Measurements from ENCODE around the gene RBM19. TPM values are rescaled to one million over a fixed set of nuclear protein-coding genes. Genes with fewer than 3 reads are reported as not detected.

RBM19 gene
- total RNA-seq, 1 experiment from 2014 or later, result 35.7 TPM

- H3K4me3 ChIP-seq (ENCODE audit: low read depth, low read length), result no peak overlapping the region
- Mint-ChIP-seq H3K27me3 (ENCODE audit: insufficient read depth, unreplicated experiment) (no peaks in the 10 kb centered on the region), H3K36me3 (ENCODE audit: insufficient read depth, unreplicated experiment) (no peaks in the 10 kb centered on the region), H3K9me3 (ENCODE audit: unreplicated experiment) (no peaks in the 10 kb centered on the region), H3K27ac (ENCODE audit: unreplicated experiment) (no peak overlapping the region), H3K4me3 (ENCODE audit: unreplicated experiment) (no peak overlapping the region), H3K4me1 (ENCODE audit: low read depth, unreplicated experiment) (no peaks in the 10 kb centered on the region)
- TF ChIP-seq, protein P1, sequence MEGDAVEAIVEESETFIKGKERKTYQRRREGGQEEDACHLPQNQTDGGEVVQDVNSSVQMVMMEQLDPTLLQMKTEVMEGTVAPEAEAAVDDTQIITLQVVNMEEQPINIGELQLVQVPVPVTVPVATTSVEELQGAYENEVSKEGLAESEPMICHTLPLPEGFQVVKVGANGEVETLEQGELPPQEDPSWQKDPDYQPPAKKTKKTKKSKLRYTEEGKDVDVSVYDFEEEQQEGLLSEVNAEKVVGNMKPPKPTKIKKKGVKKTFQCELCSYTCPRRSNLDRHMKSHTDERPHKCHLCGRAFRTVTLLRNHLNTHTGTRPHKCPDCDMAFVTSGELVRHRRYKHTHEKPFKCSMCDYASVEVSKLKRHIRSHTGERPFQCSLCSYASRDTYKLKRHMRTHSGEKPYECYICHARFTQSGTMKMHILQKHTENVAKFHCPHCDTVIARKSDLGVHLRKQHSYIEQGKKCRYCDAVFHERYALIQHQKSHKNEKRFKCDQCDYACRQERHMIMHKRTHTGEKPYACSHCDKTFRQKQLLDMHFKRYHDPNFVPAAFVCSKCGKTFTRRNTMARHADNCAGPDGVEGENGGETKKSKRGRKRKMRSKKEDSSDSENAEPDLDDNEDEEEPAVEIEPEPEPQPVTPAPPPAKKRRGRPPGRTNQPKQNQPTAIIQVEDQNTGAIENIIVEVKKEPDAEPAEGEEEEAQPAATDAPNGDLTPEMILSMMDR (IDR thresholded peaks at IDR 0.05; ENCODE audit: insufficient read depth in 1 of 2, low read depth in 1 of 2, low read length in 1 of 2, severe bottlenecking in 1 of 2, unreplicated experiment in 1 of 2), result peak in 1 of 2 experiments; percentile 18
- no peaks in the 10 kb centered on the region for H3K36me3 ChIP-seq (ENCODE audit: control insufficient read depth, insufficient read depth, low read length)
- H3K27me3 ChIP-seq (replicated peaks; ENCODE audit: control insufficient read depth, insufficient read depth, low read length), result no peaks in the 10 kb centered on the region
- DNase-seq, result no peak
- no TSS peak for BruUV-seq (replicated peaks)
- CTCF ChIA-PET, result interaction anchor here (0.8 kb wide), 1 partner anchor 108 kb away, joined by 5 read pairs; no protein-coding TSS in a partner anchor
- no peaks in the 10 kb centered on the region for H3K4me1 ChIP-seq
- intact Hi-C loops (cut with micrococcal nuclease; ENCODE audit: unreplicated experiment), result no loop called here
- no peaks in the 10 kb centered on the region for H3K9me3 ChIP-seq
- POLR2A ChIA-PET, result no interaction called here
Observed at GRCh38 chr12:113826805-113827538, 139.2 kb downstream of the RBM19 start.

- no peaks in the 10 kb centered on the region for H3K9me3 Mint-ChIP-seq (ENCODE audit: unreplicated experiment)
- DNase-seq, result no peak
- ChIA-PET POLR2A (no interaction called here), CTCF (no interaction called here)
- TF ChIP-seq, protein P1 (IDR thresholded peaks at IDR 0.05; ENCODE audit: insufficient read depth in 1 of 2, low read depth in 1 of 2, low read length in 1 of 2, severe bottlenecking in 1 of 2, unreplicated experiment in 1 of 2), result no peak
- H3K36me3 Mint-ChIP-seq (ENCODE audit: insufficient read depth, unreplicated experiment), result no peaks in the 10 kb centered on the region
- BruUV-seq (replicated peaks), result no TSS peak
- H3K4me3 Mint-ChIP-seq (ENCODE audit: unreplicated experiment), result no peak overlapping the region
- Histone ChIP-seq H3K9me3 (no peaks in the 10 kb centered on the region), H3K27me3 (replicated peaks; ENCODE audit: control insufficient read depth, insufficient read depth, low read length) (no peaks in the 10 kb centered on the region), H3K4me1 (no peaks in the 10 kb centered on the region), H3K4me3 (ENCODE audit: low read depth, low read length) (no peak overlapping the region), H3K36me3 (ENCODE audit: control insufficient read depth, insufficient read depth, low read length) (no peaks in the 10 kb centered on the region)
- H3K27ac Mint-ChIP-seq (ENCODE audit: unreplicated experiment), result no peak overlapping the region
- no peaks in the 10 kb centered on the region for H3K4me1 Mint-ChIP-seq (ENCODE audit: low read depth, unreplicated experiment)
- H3K27me3 Mint-ChIP-seq (ENCODE audit: insufficient read depth, unreplicated experiment), result no peaks in the 10 kb centered on the region
- intact Hi-C loops (cut with micrococcal nuclease; ENCODE audit: unreplicated experiment), result no loop called here
Observed at GRCh38 chr12:113825705-113826104, 140.4 kb downstream of the RBM19 start.

- intact Hi-C loops (cut with micrococcal nuclease; ENCODE audit: unreplicated experiment), result no loop called here
- H3K27ac Mint-ChIP-seq (ENCODE audit: unreplicated experiment), result no peak overlapping the region
- H3K36me3 Mint-ChIP-seq (ENCODE audit: insufficient read depth, unreplicated experiment), result peaks cover 4% of the 10 kb centered on the region
- Histone ChIP-seq H3K9me3 (no peaks in the 10 kb centered on the region), H3K36me3 (ENCODE audit: control insufficient read depth, insufficient read depth, low read length) (no peaks in the 10 kb centered on the region), H3K27me3 (replicated peaks; ENCODE audit: control insufficient read depth, insufficient read depth, low read length) (no peaks in the 10 kb centered on the region), H3K4me1 (no peaks in the 10 kb centered on the region), H3K4me3 (ENCODE audit: low read depth, low read length) (no peak overlapping the region)
- DNase-seq, result no peak
- no peaks in the 10 kb centered on the region for H3K4me1 Mint-ChIP-seq (ENCODE audit: low read depth, unreplicated experiment)
- no peak overlapping the region for H3K4me3 Mint-ChIP-seq (ENCODE audit: unreplicated experiment)
- BruUV-seq (replicated peaks), result no TSS peak
- CTCF ChIA-PET, result no interaction called here
- TF ChIP-seq, protein P1 (IDR thresholded peaks at IDR 0.05; ENCODE audit: insufficient read depth in 1 of 2, low read depth in 1 of 2, low read length in 1 of 2, severe bottlenecking in 1 of 2, unreplicated experiment in 1 of 2), result no peak
- H3K9me3 Mint-ChIP-seq (ENCODE audit: unreplicated experiment), result no peaks in the 10 kb centered on the region
- POLR2A ChIA-PET, result no interaction called here
- no peaks in the 10 kb centered on the region for H3K27me3 Mint-ChIP-seq (ENCODE audit: insufficient read depth, unreplicated experiment)
Observed at GRCh38 chr12:113823816-113824215, 142.3 kb downstream of the RBM19 start.

Data from Caco-2 (cell line).